Spleen (tissue), 7 donors: Measurements from ENCODE around the gene PSMD13.

ENCODE experiments used
- CTCF ChIP-seq, 11 experiments: fragments of 200-600 bp in 7 of 11; fragments of 450-650 bp in 4 of 11; sonication (generic) in 4 of 11; IDR thresholded peaks in 8 of 11; conservative IDR thresholded peaks in 3 of 11; 1 replicate in 7 of 11; 2 replicates in 4 of 11; pipeline versions ENCODE4 v1.4.0 to v1.8.0; 2016 to 2021; ENCODE audit warnings: antibody characterized with exemption in 11 of 11, inconsistent platforms in 4 of 11, mild to moderate bottlenecking in 1 of 11
- POLR2A ChIP-seq, 3 donors: fragments of 450-650 bp; IDR thresholded peaks; one replicate each; pipeline ENCODE4 v1.5.1; 2017; ENCODE audit warnings: antibody characterized with exemption in 3 of 3, mild to moderate bottlenecking in 1 of 3
- POLR2AphosphoS5 ChIP-seq, 3 donors: sonication (generic); formaldehyde crosslinking; IDR thresholded peaks; one replicate each; pipeline ENCODE4 v1.5.1; 2017; ENCODE audit warnings: antibody characterized with exemption in 3 of 3
- donor health status: DM: no; HTN: no; CAD: no; lungs with moderate emphysema.
- donor health status: DM: no; HTN: no; CAD: no.
- donor health status: DM: no; HTN: no; CAD: no.

- no peak for TF ChIP-seq CTCF (IDR thresholded peaks at IDR 0.05 in 8 of 11, conservative IDR thresholded peaks at IDR 0.05 in 3 of 11)
- TF ChIP-seq POLR2AphosphoS5 (IDR thresholded peaks at IDR 0.05) = no peak
- no peak for TF ChIP-seq POLR2A (IDR thresholded peaks at IDR 0.05)
Observed at GRCh38 chr11:221998-222789, 14.6 kb upstream of the PSMD13 start.
